CD4-positive, CD25-positive, alpha-beta regulatory T cell (primary cell): ENCODE data around the gene ASIC3. TPM values are rescaled to one million over a fixed set of nuclear protein-coding genes. Genes with fewer than 3 reads are reported as not detected.

Experiments used
- ATAC-seq, 2 donors: fragments of 150-1000 bp; cut with Tn5 transposase; one replicate each; pipeline ENCODE4 v1.10.0; 2021; ENCODE audit warnings: low read depth in 2 of 2, moderate number of reproducible peaks in 2 of 2, moderate library complexity in 1 of 2
- DNase-seq, 3 donors: peaks; one replicate each; pipeline versions ENCODE4 v3.0.0 to v3.0.0-alpha.2; 2012 to 2022; ENCODE audit warnings: mixed read lengths in 1 of 3
- H3K27ac ChIP-seq: one replicate; pipeline ENCODE4 v1.7.0; 2013; ENCODE audit warnings: mild to moderate bottlenecking, low read length; ENCODE audit not compliant: insufficient read depth, poor library complexity, severe bottlenecking
- H3K27me3 ChIP-seq: one replicate; pipeline ENCODE4 v1.7.0; 2013; ENCODE audit warnings: low read length; ENCODE audit not compliant: control insufficient read depth, insufficient read depth
- H3K36me3 ChIP-seq: one replicate; pipeline ENCODE4 v1.7.0; 2013; ENCODE audit warnings: mild to moderate bottlenecking, low read length, moderate library complexity; ENCODE audit not compliant: control insufficient read depth, insufficient read depth
- H3K4me1 ChIP-seq: 2 replicates; pipeline ENCODE4 v1.7.0; 2013; ENCODE audit warnings: mild to moderate bottlenecking, low read length; ENCODE audit not compliant: insufficient read depth, control insufficient read depth, poor library complexity, severe bottlenecking
- H3K4me3 ChIP-seq: one replicate; pipeline ENCODE4 v1.7.0; 2013; ENCODE audit warnings: low read depth, mild to moderate bottlenecking, low read length, moderate library complexity
- H3K9me3 ChIP-seq, 2 experiments: 1 replicate in 1 of 2; 2 replicates in 1 of 2; pipeline ENCODE4 v1.7.0; 2013; ENCODE audit warnings: low read length in 2 of 2, mild to moderate bottlenecking in 1 of 2, moderate library complexity in 1 of 2; ENCODE audit not compliant: control insufficient read depth in 2 of 2
- H3K27ac Mint-ChIP-seq, 3 donors: one replicate each; pipeline ENCODE4 v1.8.0; 2020 to 2022; ENCODE audit warnings: mild to moderate bottlenecking in 3 of 3, mixed read lengths in 3 of 3, moderate library complexity in 2 of 3
- H3K27me3 Mint-ChIP-seq: one replicate; pipeline ENCODE4 v1.8.0; 2022; ENCODE audit warnings: mild to moderate bottlenecking, mixed read lengths
- H3K36me3 Mint-ChIP-seq: one replicate; pipeline ENCODE4 v1.8.0; 2020; ENCODE audit warnings: mixed read lengths
- H3K4me1 Mint-ChIP-seq, 4 donors: one replicate each; pipeline ENCODE4 v1.8.0; 2020 to 2022; ENCODE audit warnings: mixed read lengths in 4 of 4, mild to moderate bottlenecking in 1 of 4
- H3K4me3 Mint-ChIP-seq, 4 donors: one replicate each; pipeline ENCODE4 v1.8.0; 2020 to 2022; ENCODE audit warnings: mild to moderate bottlenecking in 4 of 4, mixed read lengths in 4 of 4, moderate library complexity in 3 of 4
- H3K9me3 Mint-ChIP-seq, 7 donors: one replicate each; pipeline ENCODE4 v1.8.0; 2020 to 2022; ENCODE audit warnings: mixed read lengths in 7 of 7, mild to moderate bottlenecking in 3 of 7, moderate library complexity in 2 of 7
- polyA plus RNA-seq, 4 donors: library from polyadenylated mRNA; unstranded; fragments of 300-500 nt; fragmentation: Illumina TruSeq; gene quantifications; one replicate each; pipeline ENCODE4 v1.2.3, GENCODE V29; 2021
- total RNA-seq: library from RNA; stranded (reverse); gene quantifications from one replicate; pipeline ENCODE4 v1.2.3, GENCODE V29; 2022

Gene ASIC3
- total and polyA plus RNA-seq, 5 donors from 2014 or later, result 5.9 TPM; not detected in 4

DNA sequence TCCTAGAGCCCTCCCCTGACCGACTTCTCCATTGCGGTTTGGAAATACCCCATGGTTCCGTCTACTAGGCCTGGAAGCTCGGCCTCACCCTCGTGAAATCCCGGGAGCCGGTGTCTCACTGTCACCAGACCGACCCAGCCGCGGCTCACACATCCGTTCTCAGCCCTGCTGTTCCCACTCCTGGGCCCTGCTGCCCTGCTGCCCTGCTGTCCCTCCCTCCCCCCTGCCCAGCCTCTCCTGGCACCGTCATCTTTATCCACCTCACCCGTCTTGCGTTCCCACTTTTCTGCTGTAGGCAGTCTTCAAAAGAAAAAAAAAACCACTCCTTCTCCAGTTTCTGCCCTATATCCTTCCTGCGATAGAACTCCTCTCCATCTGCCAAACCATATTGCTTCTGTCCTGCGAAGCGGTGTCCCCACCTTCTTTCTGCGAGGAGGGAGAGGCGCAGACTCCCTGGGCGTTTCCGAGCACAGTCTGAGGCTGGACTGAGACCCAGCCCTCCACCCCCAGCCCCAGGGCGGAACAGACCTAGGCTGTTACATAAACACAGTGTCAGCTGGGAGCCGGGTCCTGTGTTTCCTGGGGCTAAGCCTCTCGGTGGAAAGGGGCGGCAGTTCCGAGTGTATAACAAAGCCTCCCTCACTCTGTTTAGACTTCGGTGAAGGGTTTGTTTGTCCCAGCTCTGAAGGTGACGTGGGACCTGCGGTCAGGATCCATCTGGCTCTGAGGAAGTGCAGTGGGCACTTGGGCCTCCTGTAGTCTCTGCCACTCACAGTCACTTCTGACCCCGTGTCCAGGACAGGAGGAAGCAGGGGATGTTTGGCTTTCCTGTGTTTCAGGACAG is 40.7 kb downstream of the ASIC3 start:
- no peak overlapping the region for H3K27ac ChIP-seq

DNA sequence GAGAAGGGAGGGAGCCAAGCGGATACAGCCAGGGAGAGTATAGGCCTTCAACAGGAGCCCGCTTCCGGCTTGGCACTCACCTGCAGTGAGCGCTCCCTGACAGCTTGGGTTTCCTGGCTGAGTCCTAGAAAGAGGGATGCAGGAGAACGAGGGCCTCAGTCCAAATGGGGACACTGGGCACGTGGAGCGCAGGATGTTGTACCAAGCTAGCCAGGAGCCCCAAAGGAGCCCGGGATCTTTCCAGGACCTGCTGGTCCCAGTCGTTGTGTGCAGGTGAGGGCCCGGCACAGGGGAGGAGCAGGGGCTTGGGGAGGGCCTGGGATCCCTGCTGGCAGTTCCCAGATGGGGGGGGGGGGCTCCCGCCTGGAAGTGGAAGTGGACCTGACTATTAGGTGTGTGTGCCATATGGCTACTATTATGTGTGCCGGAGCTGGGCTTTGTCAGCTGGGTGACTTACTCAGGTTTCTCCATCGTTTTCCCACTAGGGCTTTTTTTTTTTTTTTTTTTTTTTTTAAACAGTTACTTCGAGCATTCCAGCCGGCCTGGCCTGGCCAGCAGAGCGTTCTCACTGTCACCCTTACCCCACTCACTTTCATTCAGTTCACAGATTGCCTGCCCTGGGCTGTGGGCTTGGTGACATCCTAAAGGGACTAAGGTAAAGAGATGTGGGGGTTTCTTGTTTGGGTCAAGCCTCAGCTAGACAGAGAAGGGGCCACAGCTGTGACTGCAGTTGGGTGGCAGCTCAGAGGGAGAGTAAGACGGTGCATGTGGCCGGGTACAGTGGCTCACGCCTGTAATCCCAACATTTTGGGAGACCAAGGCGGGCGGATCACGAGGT is 41.8 kb downstream of the ASIC3 start:
- Mint-ChIP-seq H3K4me3 (peak overlapping the region in 1 of 4 donors; percentile 79), H3K4me1 (peaks cover 0 to 42% (median 8%) of the 10 kb centered on the region in 4 donors), H3K27me3 (peaks cover 36% of the 10 kb centered on the region), H3K36me3 (no peaks in the 10 kb centered on the region), H3K27ac (no peak overlapping the region), H3K9me3 (peaks cover 0 to 2% (median 0%) of the 10 kb centered on the region in 7 donors)
- Histone ChIP-seq H3K4me3 (no peak overlapping the region), H3K27me3 (peaks cover 2% of the 10 kb centered on the region), H3K36me3 (no peaks in the 10 kb centered on the region), H3K4me1 (peaks cover 21% of the 10 kb centered on the region), H3K27ac (no peak overlapping the region), H3K9me3 (no peaks in the 10 kb centered on the region)
- no peak for ATAC-seq
- DNase-seq, result no peak

More for the DNA sequence above, 40.7 kb downstream of the ASIC3 start:
- peak overlapping the region in 1 of 3 donors; percentile 72 for H3K27ac Mint-ChIP-seq
- H3K4me3 Mint-ChIP-seq, result peak overlapping the region; percentile 61 to 88 (median 84)
- DNase-seq, result no peak
- H3K36me3 ChIP-seq, result no peaks in the 10 kb centered on the region
- no peaks in the 10 kb centered on the region for H3K9me3 ChIP-seq
- H3K27me3 Mint-ChIP-seq, result peaks cover 41% of the 10 kb centered on the region
- no peak overlapping the region for H3K4me3 ChIP-seq
- peaks cover 0 to 3% (median 0%) of the 10 kb centered on the region in 7 donors for H3K9me3 Mint-ChIP-seq
- ATAC-seq, result peak in 1 of 2 donors; percentile 25
- no peaks in the 10 kb centered on the region for H3K36me3 Mint-ChIP-seq
- H3K27me3 ChIP-seq, result peaks cover 10% of the 10 kb centered on the region
- H3K4me1 Mint-ChIP-seq, result peaks cover 4 to 47% (median 14%) of the 10 kb centered on the region in 4 donors
- H3K4me1 ChIP-seq, result peaks cover 21% of the 10 kb centered on the region

DNA sequence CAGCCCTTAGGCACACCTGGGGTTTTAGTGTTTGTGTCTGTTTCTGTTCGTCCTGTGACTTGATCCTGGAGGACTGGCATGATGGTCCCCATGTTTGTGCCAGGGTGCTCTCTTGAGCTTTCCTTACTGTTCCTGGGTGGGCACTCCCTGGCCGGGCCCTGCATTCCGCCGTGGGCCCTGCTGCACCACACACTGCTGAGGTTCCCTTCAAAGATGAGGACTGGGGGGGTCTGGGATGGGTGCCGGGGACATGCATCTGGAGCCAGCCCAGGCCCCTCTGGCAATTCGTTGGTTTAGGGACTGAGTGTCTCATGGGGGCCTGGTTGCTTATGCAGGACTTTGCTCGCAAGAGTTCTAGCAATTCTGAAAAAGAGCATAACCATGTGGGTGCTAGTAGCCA is 42.7 kb downstream of the ASIC3 start:
- H3K9me3 ChIP-seq, result no peaks in the 10 kb centered on the region
- no peak overlapping the region for H3K27ac ChIP-seq
- no peaks in the 10 kb centered on the region for H3K27me3 ChIP-seq
- DNase-seq (no peak), ATAC-seq (no peak)
- Mint-ChIP-seq H3K36me3 (no peaks in the 10 kb centered on the region), H3K27me3 (peaks cover 28% of the 10 kb centered on the region), H3K4me3 (peak overlapping the region in 1 of 4 donors; percentile 71), H3K4me1 (peaks cover 0 to 36% (median 5%) of the 10 kb centered on the region in 4 donors), H3K27ac (no peak overlapping the region), H3K9me3 (peaks cover 0 to 2% (median 0%) of the 10 kb centered on the region in 7 donors)
- peaks cover 16% of the 10 kb centered on the region for H3K4me1 ChIP-seq
- H3K4me3 ChIP-seq, result no peak overlapping the region
- H3K36me3 ChIP-seq, result no peaks in the 10 kb centered on the region

DNA sequence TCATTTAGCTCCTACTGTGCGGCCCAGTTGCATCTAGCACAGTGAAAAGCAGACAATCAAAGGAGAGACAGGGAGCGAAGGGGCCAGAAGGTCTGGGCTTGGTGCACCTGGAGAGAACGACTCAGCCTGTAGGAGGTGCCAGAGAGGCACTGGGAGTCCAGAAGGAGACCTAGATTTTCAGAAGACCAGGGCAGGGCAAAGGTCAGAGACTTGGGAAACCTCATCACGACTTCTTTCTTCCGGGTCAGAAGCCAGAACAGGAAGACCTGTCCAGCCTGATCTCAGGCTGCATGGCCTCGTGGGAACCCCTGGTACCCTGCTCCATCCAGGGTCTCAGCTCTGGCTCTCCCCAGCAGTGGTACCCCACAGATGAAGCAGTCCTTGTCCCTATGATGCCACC is 43.1 kb downstream of the ASIC3 start:
- Histone ChIP-seq H3K27me3 (no peaks in the 10 kb centered on the region), H3K9me3 (no peaks in the 10 kb centered on the region), H3K4me3 (no peak overlapping the region), H3K27ac (no peak overlapping the region), H3K4me1 (peaks cover 15% of the 10 kb centered on the region), H3K36me3 (no peaks in the 10 kb centered on the region)
- H3K4me3 Mint-ChIP-seq, result no peak overlapping the region
- H3K9me3 Mint-ChIP-seq, result peaks cover 0 to 2% (median 0%) of the 10 kb centered on the region in 7 donors
- H3K4me1 Mint-ChIP-seq, result peaks cover 0 to 36% (median 5%) of the 10 kb centered on the region in 4 donors
- H3K27ac Mint-ChIP-seq, result no peak overlapping the region
- peaks cover 27% of the 10 kb centered on the region for H3K27me3 Mint-ChIP-seq
- no peak for ATAC-seq
- H3K36me3 Mint-ChIP-seq, result no peaks in the 10 kb centered on the region
- DNase-seq, result no peak

DNA sequence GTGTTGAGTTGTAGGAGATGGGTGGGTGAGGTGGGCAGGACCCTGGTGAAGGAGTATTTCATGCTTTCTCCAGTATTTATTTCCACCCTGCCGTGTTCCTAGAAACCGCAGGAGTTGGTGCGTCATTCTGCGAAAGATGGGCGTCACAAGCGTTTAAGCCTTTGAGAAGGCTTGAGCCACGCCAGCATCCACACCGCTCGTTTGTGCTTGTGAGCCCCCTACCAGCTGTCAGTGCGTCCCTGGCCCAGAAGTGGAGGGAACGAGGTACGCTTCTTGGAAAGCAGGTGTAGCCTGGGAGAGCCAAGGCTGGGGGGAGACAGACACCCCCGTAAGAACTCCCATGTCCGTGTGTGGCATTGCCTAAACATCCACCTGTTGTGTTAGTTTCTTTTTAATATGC is 43.7 kb downstream of the ASIC3 start:
- no peak for ATAC-seq
- no peak overlapping the region for H3K27ac ChIP-seq
- no peak overlapping the region for H3K27ac Mint-ChIP-seq

DNA sequence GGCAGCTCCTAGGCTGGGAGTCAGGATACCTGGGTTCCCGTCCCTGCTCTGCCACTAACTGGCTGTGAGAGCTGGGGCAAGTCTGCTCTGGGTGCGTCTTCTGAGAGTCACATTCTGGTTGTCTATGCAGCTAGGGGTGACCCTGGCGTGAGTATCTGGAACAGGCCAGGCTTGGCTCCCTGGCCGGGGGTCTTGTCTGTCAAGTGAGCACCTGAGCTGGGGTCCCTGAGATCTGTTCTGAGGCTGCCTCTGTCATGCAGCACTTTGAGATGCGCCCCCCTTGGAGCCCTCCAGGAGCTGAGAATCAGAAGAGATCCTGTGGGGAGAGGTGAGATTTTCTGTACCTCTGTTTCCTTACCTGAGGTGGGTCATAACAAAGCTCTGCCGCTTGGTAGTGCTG is 45.4 kb downstream of the ASIC3 start:
- no peaks in the 10 kb centered on the region for H3K4me1 ChIP-seq
- H3K4me3 Mint-ChIP-seq, result peak overlapping the region in 1 of 4 donors; percentile 73
- ATAC-seq (no peak), DNase-seq (no peak)
- peaks cover 20% of the 10 kb centered on the region for H3K27me3 Mint-ChIP-seq
- no peaks in the 10 kb centered on the region for H3K36me3 ChIP-seq
- H3K9me3 ChIP-seq, result no peaks in the 10 kb centered on the region
- H3K4me1 Mint-ChIP-seq, result peaks cover 0 to 25% (median 5%) of the 10 kb centered on the region in 4 donors
- H3K27me3 ChIP-seq, result no peaks in the 10 kb centered on the region
- H3K4me3 ChIP-seq, result no peak overlapping the region
- no peak overlapping the region for H3K27ac Mint-ChIP-seq
- H3K9me3 Mint-ChIP-seq, result no peaks in the 10 kb centered on the region
- no peaks in the 10 kb centered on the region for H3K36me3 Mint-ChIP-seq
- H3K27ac ChIP-seq, result no peak overlapping the region

More for the DNA sequence above, 43.7 kb downstream of the ASIC3 start:
- H3K4me1 ChIP-seq, result peaks cover 12% of the 10 kb centered on the region
- H3K4me3 ChIP-seq, result no peak overlapping the region
- Mint-ChIP-seq H3K4me1 (peaks cover 0 to 36% (median 5%) of the 10 kb centered on the region in 4 donors), H3K9me3 (no peaks in the 10 kb centered on the region), H3K4me3 (no peak overlapping the region), H3K27me3 (peaks cover 27% of the 10 kb centered on the region), H3K36me3 (no peaks in the 10 kb centered on the region)
- no peak for DNase-seq
- no peaks in the 10 kb centered on the region for H3K36me3 ChIP-seq
- H3K27me3 ChIP-seq, result no peaks in the 10 kb centered on the region
- no peaks in the 10 kb centered on the region for H3K9me3 ChIP-seq

DNA sequence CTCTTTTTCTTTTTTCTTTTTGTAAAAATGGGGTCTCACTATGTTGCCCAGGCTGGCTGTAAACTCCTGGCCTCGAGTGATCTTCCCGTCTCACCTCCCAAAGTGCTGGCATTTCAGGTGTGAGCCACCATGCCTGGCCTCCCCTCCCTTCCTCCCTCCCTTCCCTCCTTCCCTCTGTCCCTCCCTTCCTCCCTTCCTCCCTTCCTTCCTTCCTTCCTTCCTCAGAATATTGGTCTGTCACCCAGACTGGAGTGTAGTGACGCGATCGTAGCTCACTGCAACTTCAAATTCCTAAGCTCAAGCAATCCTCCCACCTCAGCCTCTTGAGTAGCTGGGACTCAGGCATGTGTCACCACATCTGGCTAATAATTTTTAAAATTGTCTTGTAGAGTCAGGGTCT is 46.3 kb downstream of the ASIC3 start:
- H3K36me3 Mint-ChIP-seq, result no peaks in the 10 kb centered on the region
- no peaks in the 10 kb centered on the region for H3K4me1 ChIP-seq
- H3K9me3 ChIP-seq, result no peaks in the 10 kb centered on the region
- no peaks in the 10 kb centered on the region for H3K36me3 ChIP-seq
- H3K4me3 ChIP-seq, result no peak overlapping the region
- no peak overlapping the region for H3K4me3 Mint-ChIP-seq
- peaks cover 11% of the 10 kb centered on the region for H3K27me3 Mint-ChIP-seq
- H3K4me1 Mint-ChIP-seq, result peaks cover 0 to 16% (median 0%) of the 10 kb centered on the region in 4 donors
- ATAC-seq (no peak), DNase-seq (no peak)
- no peaks in the 10 kb centered on the region for H3K27me3 ChIP-seq
- no peaks in the 10 kb centered on the region for H3K9me3 Mint-ChIP-seq
- peak overlapping the region in 1 of 3 donors; percentile 21 for H3K27ac Mint-ChIP-seq
- no peak overlapping the region for H3K27ac ChIP-seq
